Anterior cingulate cortex (tissue), 58 donors: ENCODE measurements around the gene KRT5.
"Not testable (repeated sequence)": the region's sequence is repeated elsewhere in the genome, so short reads cannot be mapped to it uniquely, and the experiment has no call there.

Experiments
- DNase-seq, 58 donors: peaks; one replicate each; lab custom pipeline; 2025; lab: John Stamatoyannopoulos, UW

Gene KRT5

GRCh38 chr12:52522346-52523011 lies 2.3 kb upstream of the KRT5 start:
- peak in 12 of 58 donors; percentile 2 to 67 (median 32) for DNase-seq

- DNase-seq = no peak
Measured at GRCh38 chr12:52521568-52522266, 1.5 kb upstream of the KRT5 start.

GRCh38 chr12:52521175-52521567 lies 977 bp upstream of the KRT5 start:
- no peak for DNase-seq

- DNase-seq = no peak
Measured at GRCh38 chr12:52519387-52519703, 849 bp downstream of the KRT5 start.

GRCh38 chr12:52518574-52519386 lies 1.4 kb downstream of the KRT5 start:
- DNase-seq = no peak

GRCh38 chr12:52517888-52518287 lies 2.3 kb downstream of the KRT5 start:
- peak in 1 of 58 donors; percentile 38 for DNase-seq

- DNase-seq = no peak
Measured at GRCh38 chr12:52517005-52517835, 3.0 kb downstream of the KRT5 start.

- DNase-seq = no peak
Measured at GRCh38 chr12:52515927-52516831, 4.0 kb downstream of the KRT5 start.

- no peak for DNase-seq
Measured at GRCh38 chr12:52515319-52515646, 4.9 kb downstream of the KRT5 start.

- no peak for DNase-seq
Measured at GRCh38 chr12:52514471-52515318, 5.5 kb downstream of the KRT5 start.

GRCh38 chr12:52513736-52514135 lies 6.5 kb downstream of the KRT5 start:
- DNase-seq = no peak

GRCh38 chr12:52508211-52508610 lies 12.0 kb downstream of the KRT5 start:
- no peak for DNase-seq

- no peak for DNase-seq
Measured at GRCh38 chr12:52506858-52507715, 13.1 kb downstream of the KRT5 start.

- DNase-seq = no peak
Measured at GRCh38 chr12:52502877-52503276, 17.3 kb downstream of the KRT5 start.

GRCh38 chr12:52501490-52501889 lies 18.7 kb downstream of the KRT5 start:
- DNase-seq = no peak

GRCh38 chr12:52500574-52500973 lies 19.6 kb downstream of the KRT5 start:
- DNase-seq = not testable (repeated sequence)

GRCh38 chr12:52499806-52500560 lies 20.2 kb downstream of the KRT5 start:
- DNase-seq = no peak
